SK-N-SH treated with all-trans-retinoic acid at 6 μM for 48 hours (cell line): ENCODE measurements around the gene TRAPPC10.

Source experiments
- ATAC-seq: fragments of 200-7000 bp; cut with Tn5 transposase; 3 replicates; pipeline ENCODE4 v1.9.1; 2020; ENCODE audit warnings: mild to moderate bottlenecking, moderate library complexity
- ARNTL ChIP-seq: fragments of 450-650 bp; formaldehyde crosslinking; IDR thresholded peaks from 2 replicates; pipeline ENCODE4 v1.5.0; 2020; ENCODE audit warnings: low read depth, mild to moderate bottlenecking, moderate library complexity, borderline replicate concordance
- BACH2 ChIP-seq: fragments of 250-450 bp; sonication (Bioruptor Pico); IDR thresholded peaks from 2 replicates; pipeline ENCODE4 v1.9.0; 2021; ENCODE audit warnings: mild to moderate bottlenecking, borderline replicate concordance
- CSDC2 ChIP-seq: fragments of 250-450 bp; sonication (Bioruptor Pico); IDR thresholded peaks from 2 replicates; pipeline ENCODE4 v1.5.0; 2020; ENCODE audit warnings: mild to moderate bottlenecking, moderate library complexity
- CSRNP3 ChIP-seq: fragments of 250-450 bp; sonication (Bioruptor Pico); IDR thresholded peaks from 2 replicates; pipeline ENCODE4 v1.5.1; 2021; ENCODE audit warnings: mild to moderate bottlenecking, moderate library complexity
- ESRRG ChIP-seq: fragments of 250-450 bp; sonication (Bioruptor Pico); IDR thresholded peaks from 2 replicates; pipeline ENCODE4 v1.6.1; 2021; ENCODE audit warnings: mild to moderate bottlenecking
- GLIS3 ChIP-seq: fragments of 250-450 bp; sonication (Bioruptor Pico); IDR thresholded peaks from 2 replicates; pipeline ENCODE4 v1.5.0; 2020; ENCODE audit warnings: mild to moderate bottlenecking, moderate library complexity
- ISL1 ChIP-seq: fragments of 250-450 bp; sonication (Bioruptor Pico); IDR thresholded peaks from 2 replicates; pipeline ENCODE4 v2.1.2; 2022; ENCODE audit warnings: mild to moderate bottlenecking, moderate library complexity
- OSR1 ChIP-seq: fragments of 250-450 bp; sonication (Bioruptor Pico); IDR thresholded peaks from 2 replicates; pipeline ENCODE4 v1.8.0; 2022; ENCODE audit warnings: moderate library complexity, mild to moderate bottlenecking, inconsistent platforms
- PATZ1 ChIP-seq: fragments of 250-450 bp; sonication (Bioruptor Pico); IDR thresholded peaks from 2 replicates; pipeline ENCODE4 v1.8.0; 2020; ENCODE audit warnings: mild to moderate bottlenecking, moderate library complexity, borderline replicate concordance
- PPARA ChIP-seq: fragments of 250-450 bp; sonication (Bioruptor Pico); IDR thresholded peaks from 2 replicates; pipeline ENCODE4 v1.5.0; 2020; ENCODE audit warnings: mild to moderate bottlenecking, borderline replicate concordance
- RARB ChIP-seq: fragments of 250-450 bp; sonication (Bioruptor Pico); IDR thresholded peaks from 2 replicates; pipeline ENCODE4 v1.8.0; 2021; ENCODE audit warnings: mild to moderate bottlenecking, moderate library complexity
- SNAI2 ChIP-seq: fragments of 250-450 bp; sonication (Bioruptor Pico); IDR thresholded peaks from 2 replicates; pipeline ENCODE4 v1.5.0; 2020; ENCODE audit warnings: mild to moderate bottlenecking, moderate library complexity
- TCF4 ChIP-seq: fragments of 250-450 bp; sonication (Bioruptor Pico); IDR thresholded peaks from 2 replicates; pipeline ENCODE4 v1.8.0; 2021; ENCODE audit warnings: mild to moderate bottlenecking, moderate library complexity, borderline replicate concordance
- TOX ChIP-seq: fragments of 250-450 bp; sonication (Bioruptor Pico); IDR thresholded peaks from 2 replicates; pipeline ENCODE4 v1.8.0; 2021; ENCODE audit warnings: mild to moderate bottlenecking, moderate library complexity, borderline replicate concordance
- ZC3H10 ChIP-seq: fragments of 250-450 bp; sonication (Bioruptor Pico); IDR thresholded peaks from 2 replicates; pipeline ENCODE4 v1.5.1; 2021; ENCODE audit warnings: mild to moderate bottlenecking, moderate library complexity
- ZFP3 ChIP-seq: fragments of 250-450 bp; sonication (Bioruptor Pico); IDR thresholded peaks from 2 replicates; pipeline ENCODE4 v1.5.0; 2020; ENCODE audit warnings: mild to moderate bottlenecking, moderate library complexity
- ZFP30 ChIP-seq: fragments of 450-650 bp; formaldehyde crosslinking; IDR thresholded peaks from 2 replicates; pipeline ENCODE4 v1.5.0; 2022; ENCODE audit warnings: mild to moderate bottlenecking, moderate library complexity
- ZNF565 ChIP-seq: fragments of 450-650 bp; formaldehyde crosslinking; conservative IDR thresholded peaks from 2 replicates; pipeline ENCODE4 v1.5.0; 2020; ENCODE audit warnings: low read depth, mild to moderate bottlenecking, moderate library complexity
- ZNF70 ChIP-seq: fragments of 450-650 bp; formaldehyde crosslinking; IDR thresholded peaks from 2 replicates; pipeline ENCODE4 v1.5.0; 2020; ENCODE audit warnings: mild to moderate bottlenecking, moderate library complexity
- TF ChIP-seq, protein P1 (sequence below): fragments of 250-450 bp; sonication (Bioruptor Pico); IDR thresholded peaks from 2 replicates; pipeline ENCODE4 v1.5.1; 2020; ENCODE audit warnings: low read depth, mild to moderate bottlenecking, moderate library complexity
- TF ChIP-seq, protein P2 (sequence below): fragments of 250-450 bp; sonication (Bioruptor Pico); IDR thresholded peaks from 2 replicates; pipeline ENCODE4 v1.8.0; 2021; ENCODE audit warnings: low read depth, mild to moderate bottlenecking, moderate library complexity, borderline replicate concordance
- TF ChIP-seq, protein P3 (sequence below): fragments of 250-450 bp; sonication (Bioruptor Pico); IDR thresholded peaks from 2 replicates; pipeline ENCODE4 v1.5.0; 2020; ENCODE audit warnings: mild to moderate bottlenecking, moderate library complexity

TRAPPC10 gene

GRCh38 chr21:43973634-43973955, 38.5 kb upstream of the TRAPPC10 start:
- no peak for ATAC-seq
- TF ChIP-seq ZNF70 = no peak
- TF ChIP-seq CSRNP3 = no peak
- TF ChIP-seq CSDC2 (CRISPR knock-in tag) = no peak

DNA sequence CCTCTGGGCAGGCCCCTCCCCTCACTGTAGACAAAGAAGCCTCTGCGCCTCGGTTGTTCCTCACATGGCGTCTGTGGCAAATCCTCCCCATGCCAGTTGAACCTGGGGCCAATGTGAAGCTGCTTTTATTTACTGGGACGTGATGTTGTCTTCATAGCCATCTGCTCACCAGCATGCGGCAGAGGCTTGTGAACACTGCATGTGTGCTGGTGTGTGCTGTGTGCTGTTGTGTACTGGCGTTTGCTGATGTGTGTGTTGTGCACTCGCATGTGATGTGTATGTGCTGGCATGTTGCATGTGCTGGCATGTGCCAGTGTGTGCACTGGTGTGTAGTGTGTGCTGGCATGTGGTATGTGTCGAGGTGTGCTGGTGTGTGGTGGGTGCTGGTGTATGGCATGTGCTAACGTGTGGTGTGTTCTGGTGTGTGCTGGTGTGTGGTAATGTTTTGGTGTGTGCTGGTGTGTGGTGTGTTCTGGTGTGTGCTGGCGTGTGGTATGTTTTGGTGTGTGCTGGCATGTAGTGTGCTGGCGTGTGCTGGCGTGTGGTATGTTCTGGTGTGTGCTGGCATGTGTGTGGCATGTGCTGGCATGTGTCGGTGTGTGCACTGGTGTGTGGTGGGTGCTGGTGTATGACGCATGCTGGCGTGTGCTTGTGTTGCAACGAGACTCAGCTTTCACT, 37.2 kb upstream of the TRAPPC10 start:
- ATAC-seq = peak; percentile 29
- TF ChIP-seq ZC3H10 = no peak
- no peak for TF ChIP-seq GLIS3
- TF ChIP-seq, protein P1, sequence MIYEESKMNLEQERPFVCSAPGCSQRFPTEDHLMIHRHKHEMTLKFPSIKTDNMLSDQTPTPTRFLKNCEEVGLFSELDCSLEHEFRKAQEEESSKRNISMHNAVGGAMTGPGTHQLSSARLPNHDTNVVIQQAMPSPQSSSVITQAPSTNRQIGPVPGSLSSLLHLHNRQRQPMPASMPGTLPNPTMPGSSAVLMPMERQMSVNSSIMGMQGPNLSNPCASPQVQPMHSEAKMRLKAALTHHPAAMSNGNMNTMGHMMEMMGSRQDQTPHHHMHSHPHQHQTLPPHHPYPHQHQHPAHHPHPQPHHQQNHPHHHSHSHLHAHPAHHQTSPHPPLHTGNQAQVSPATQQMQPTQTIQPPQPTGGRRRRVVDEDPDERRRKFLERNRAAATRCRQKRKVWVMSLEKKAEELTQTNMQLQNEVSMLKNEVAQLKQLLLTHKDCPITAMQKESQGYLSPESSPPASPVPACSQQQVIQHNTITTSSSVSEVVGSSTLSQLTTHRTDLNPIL = no peak
- TF ChIP-seq ZFP3 = no peak

- ATAC-seq = peak; percentile 92
- TF ChIP-seq ISL1 = no peak
- TF ChIP-seq, all 23 proteins: peak for 0
Observed at GRCh38 chr21:43975469-43976098, 36.5 kb upstream of the TRAPPC10 start.

DNA sequence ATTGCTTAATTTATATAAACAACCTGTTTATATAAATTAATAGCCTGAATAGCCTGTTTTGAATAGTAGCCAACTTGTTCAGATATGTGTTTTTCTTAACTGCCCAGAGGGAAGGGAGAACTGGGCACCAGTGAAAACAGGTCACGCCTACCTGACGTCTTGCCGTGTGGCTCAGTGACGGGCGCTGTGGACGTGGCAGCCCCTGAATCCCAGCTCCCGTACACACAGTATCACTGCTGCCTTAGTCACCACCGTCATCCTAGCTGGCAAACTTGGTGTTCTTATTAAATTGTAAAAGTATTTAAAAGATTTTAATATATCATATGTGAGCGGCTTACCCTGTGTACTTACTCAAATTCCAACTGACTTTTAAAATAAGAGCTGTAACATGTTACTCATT, 35.4 kb upstream of the TRAPPC10 start:
- no peak for ATAC-seq
- TF ChIP-seq ZNF565 (CRISPR knock-in tag) = no peak
- no peak for TF ChIP-seq ARNTL (CRISPR knock-in tag)
- no peak for TF ChIP-seq PATZ1 (CRISPR knock-in tag)
- TF ChIP-seq CSDC2 (CRISPR knock-in tag) = no peak
- TF ChIP-seq OSR1 (CRISPR knock-in tag) = no peak
- TF ChIP-seq, protein P2, sequence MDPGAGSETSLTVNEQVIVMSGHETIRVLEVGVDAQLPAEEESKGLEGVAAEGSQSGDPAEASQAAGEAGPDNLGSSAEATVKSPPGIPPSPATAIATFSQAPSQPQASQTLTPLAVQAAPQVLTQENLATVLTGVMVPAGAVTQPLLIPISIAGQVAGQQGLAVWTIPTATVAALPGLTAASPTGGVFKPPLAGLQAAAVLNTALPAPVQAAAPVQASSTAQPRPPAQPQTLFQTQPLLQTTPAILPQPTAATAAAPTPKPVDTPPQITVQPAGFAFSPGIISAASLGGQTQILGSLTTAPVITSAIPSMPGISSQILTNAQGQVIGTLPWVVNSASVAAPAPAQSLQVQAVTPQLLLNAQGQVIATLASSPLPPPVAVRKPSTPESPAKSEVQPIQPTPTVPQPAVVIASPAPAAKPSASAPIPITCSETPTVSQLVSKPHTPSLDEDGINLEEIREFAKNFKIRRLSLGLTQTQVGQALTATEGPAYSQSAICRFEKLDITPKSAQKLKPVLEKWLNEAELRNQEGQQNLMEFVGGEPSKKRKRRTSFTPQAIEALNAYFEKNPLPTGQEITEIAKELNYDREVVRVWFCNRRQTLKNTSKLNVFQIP (CRISPR knock-in tag) = no peak
- TF ChIP-seq, protein P1 = no peak
- no peak for TF ChIP-seq TCF4 (CRISPR knock-in tag)
- TF ChIP-seq ZC3H10 = no peak
- no peak for TF ChIP-seq ZNF70
- TF ChIP-seq ZFP30 (CRISPR knock-in tag) = no peak
- TF ChIP-seq TOX (CRISPR knock-in tag) = no peak
- TF ChIP-seq RARB = no peak
- TF ChIP-seq ESRRG (CRISPR knock-in tag) = no peak

DNA sequence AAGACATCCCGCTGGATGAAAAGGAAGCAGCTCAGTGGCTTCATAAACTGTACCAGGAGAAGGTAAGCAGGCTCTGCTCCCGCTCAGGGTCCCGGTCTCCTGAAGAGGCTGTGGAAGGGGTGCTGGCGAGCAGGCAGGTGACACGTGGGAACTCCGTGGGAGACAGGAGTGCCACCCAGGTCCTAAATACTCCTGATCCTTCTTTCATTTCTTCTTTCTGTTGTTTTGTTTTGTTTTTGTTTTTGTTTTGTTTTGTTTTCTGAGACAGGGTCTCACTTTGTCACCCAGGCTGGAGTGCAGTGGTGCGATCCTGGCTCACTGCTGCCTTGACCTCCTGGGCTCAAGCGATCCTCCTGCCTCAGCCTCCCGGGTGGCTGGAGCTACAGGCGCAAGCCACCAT, 34.0 kb upstream of the TRAPPC10 start:
- no peak for ATAC-seq
- TF ChIP-seq ZFP3 = no peak
- TF ChIP-seq CSDC2 (CRISPR knock-in tag) = no peak
- TF ChIP-seq PPARA (CRISPR knock-in tag) = no peak
- TF ChIP-seq BACH2 = no peak
- TF ChIP-seq OSR1 (CRISPR knock-in tag) = no peak
- no peak for TF ChIP-seq PATZ1 (CRISPR knock-in tag)
- no peak for TF ChIP-seq TOX (CRISPR knock-in tag)
- TF ChIP-seq ZC3H10 = no peak
- TF ChIP-seq RARB = no peak
- no peak for TF ChIP-seq SNAI2
- no peak for TF ChIP-seq ZNF70
- TF ChIP-seq, protein P3, sequence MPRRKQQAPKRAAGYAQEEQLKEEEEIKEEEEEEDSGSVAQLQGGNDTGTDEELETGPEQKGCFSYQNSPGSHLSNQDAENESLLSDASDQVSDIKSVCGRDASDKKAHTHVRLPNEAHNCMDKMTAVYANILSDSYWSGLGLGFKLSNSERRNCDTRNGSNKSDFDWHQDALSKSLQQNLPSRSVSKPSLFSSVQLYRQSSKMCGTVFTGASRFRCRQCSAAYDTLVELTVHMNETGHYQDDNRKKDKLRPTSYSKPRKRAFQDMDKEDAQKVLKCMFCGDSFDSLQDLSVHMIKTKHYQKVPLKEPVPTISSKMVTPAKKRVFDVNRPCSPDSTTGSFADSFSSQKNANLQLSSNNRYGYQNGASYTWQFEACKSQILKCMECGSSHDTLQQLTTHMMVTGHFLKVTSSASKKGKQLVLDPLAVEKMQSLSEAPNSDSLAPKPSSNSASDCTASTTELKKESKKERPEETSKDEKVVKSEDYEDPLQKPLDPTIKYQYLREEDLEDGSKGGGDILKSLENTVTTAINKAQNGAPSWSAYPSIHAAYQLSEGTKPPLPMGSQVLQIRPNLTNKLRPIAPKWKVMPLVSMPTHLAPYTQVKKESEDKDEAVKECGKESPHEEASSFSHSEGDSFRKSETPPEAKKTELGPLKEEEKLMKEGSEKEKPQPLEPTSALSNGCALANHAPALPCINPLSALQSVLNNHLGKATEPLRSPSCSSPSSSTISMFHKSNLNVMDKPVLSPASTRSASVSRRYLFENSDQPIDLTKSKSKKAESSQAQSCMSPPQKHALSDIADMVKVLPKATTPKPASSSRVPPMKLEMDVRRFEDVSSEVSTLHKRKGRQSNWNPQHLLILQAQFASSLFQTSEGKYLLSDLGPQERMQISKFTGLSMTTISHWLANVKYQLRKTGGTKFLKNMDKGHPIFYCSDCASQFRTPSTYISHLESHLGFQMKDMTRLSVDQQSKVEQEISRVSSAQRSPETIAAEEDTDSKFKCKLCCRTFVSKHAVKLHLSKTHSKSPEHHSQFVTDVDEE = no peak
